Mucosa of descending colon (tissue), 3 donors: ENCODE measurements around the gene THADA. TPM values are rescaled to one million over a fixed set of nuclear protein-coding genes. Genes with fewer than 3 reads are reported as not detected.

Experiments used
- ATAC-seq: fragments of 200-7000 bp; cut with Tn5 transposase; one replicate; pipeline ENCODE4 v1.9.1; 2020; ENCODE audit warnings: mild to moderate bottlenecking, moderate library complexity
- DNase-seq, 3 donors: peaks; one replicate each; pipeline ENCODE4 v3.0.0-alpha.2; 2020
- H3K36me3 ChIP-seq: fragments of 200-600 bp; one replicate; pipeline ENCODE4 v1.8.0; 2021; ENCODE audit warnings: low read depth, mild to moderate bottlenecking
- H3K4me1 ChIP-seq: fragments of 200-600 bp; one replicate; pipeline ENCODE4 v1.8.0; 2021; ENCODE audit warnings: low read depth, mild to moderate bottlenecking
- H3K4me3 ChIP-seq: fragments of 200-600 bp; one replicate; pipeline ENCODE4 v1.8.0; 2021; ENCODE audit warnings: mild to moderate bottlenecking
- H3K9me3 ChIP-seq: fragments of 200-600 bp; one replicate; pipeline ENCODE4 v1.8.0; 2021; ENCODE audit warnings: mild to moderate bottlenecking
- CTCF ChIP-seq: fragments of 200-600 bp; IDR thresholded peaks from one replicate; pipeline ENCODE4 v1.8.0; 2022; ENCODE audit warnings: antibody characterized with exemption, mild to moderate bottlenecking
- intact Hi-C, 2 donors: fragments of 100-400 bp; cut with DNase I in 1 of 2; cut with micrococcal nuclease in 1 of 2; formaldehyde crosslinking; loops; one replicate each; pipeline versions ENCODE4 v1.11.0 to v1.11.1; 2022; cut with DNase I, micrococcal nuclease
- total RNA-seq, 3 donors: library from RNA; stranded (reverse); fragmentation: NEBNext Ultra II Directional in 2 of 3; extraction: Animal tissue kit (Norgen Biotek cat#: 25700) in 2 of 3; gene quantifications; one replicate each; pipeline versions ENCODE4 v1.2.1 to v1.2.4, GENCODE V29; 2021 to 2023
- donor health status: DM: no; HTN: no; CAD: no; lungs with moderate emphysema.
- donor health status: DM: no; HTN: no; CAD: no.
- donor health status: DM: no; HTN: yes; CAD: no.

The THADA gene
- total RNA-seq, 3 donors from 2014 or later, result 20.1 to 26.7 (median 25.3) TPM

DNA sequence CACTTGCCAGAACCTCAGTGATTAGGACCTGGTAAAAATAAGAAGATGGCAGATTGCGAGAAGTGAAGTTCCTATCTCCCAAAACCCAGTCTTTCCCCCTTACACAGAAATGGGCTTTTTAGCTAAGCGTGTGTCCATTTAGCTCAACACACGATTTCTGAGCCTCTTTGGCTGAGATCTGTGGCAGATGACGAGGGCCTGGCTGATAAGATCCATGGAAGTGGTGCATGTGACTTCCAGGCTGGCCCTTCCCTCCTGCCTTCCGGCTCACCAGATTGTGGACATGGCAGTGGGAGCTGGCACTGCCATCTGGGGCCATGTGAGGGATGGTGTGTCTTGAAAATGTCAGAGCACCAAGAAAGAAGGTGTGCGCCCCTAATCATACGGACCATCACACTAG lies 328.5 kb downstream of the THADA start:
- no peaks in the 10 kb centered on the region for H3K36me3 ChIP-seq
- peaks cover 9% of the 10 kb centered on the region for H3K4me1 ChIP-seq
- no peaks in the 10 kb centered on the region for H3K9me3 ChIP-seq
- no peak overlapping the region for H3K4me3 ChIP-seq
- intact Hi-C loops, result no loop called here
- no peak for ATAC-seq
- TF ChIP-seq CTCF, result no peak
- DNase-seq, result no peak

- no peaks in the 10 kb centered on the region for H3K36me3 ChIP-seq
- ATAC-seq (no peak), DNase-seq (peak; percentile 38 to 58 (median 38))
- TF ChIP-seq CTCF, result no peak
- intact Hi-C loops, result no loop called here
- H3K4me1 ChIP-seq, result peaks cover 9% of the 10 kb centered on the region
- H3K9me3 ChIP-seq, result no peaks in the 10 kb centered on the region
- no peak overlapping the region for H3K4me3 ChIP-seq
Measured at GRCh38 chr2:43266711-43267111, 329.1 kb downstream of the THADA start.

- intact Hi-C loops, result no loop called here
Measured at GRCh38 chr2:43265421-43265820, 330.4 kb downstream of the THADA start.

GRCh38 chr2:43265001-43265400 lies 330.8 kb downstream of the THADA start:
- no peaks in the 10 kb centered on the region for H3K9me3 ChIP-seq
- DNase-seq, result peak in 1 of 3 donors; percentile 61
- ATAC-seq, result no peak
- no peak overlapping the region for H3K4me3 ChIP-seq
- peaks cover 5% of the 10 kb centered on the region for H3K4me1 ChIP-seq
- no peak for TF ChIP-seq CTCF
- intact Hi-C loops, result no loop called here
- no peaks in the 10 kb centered on the region for H3K36me3 ChIP-seq

More at GRCh38 chr2:43265421-43265820, 330.4 kb downstream of the THADA start:
- H3K9me3 ChIP-seq, result no peaks in the 10 kb centered on the region
- ATAC-seq (no peak), DNase-seq (no peak)
- peaks cover 7% of the 10 kb centered on the region for H3K4me1 ChIP-seq
- H3K4me3 ChIP-seq, result no peak overlapping the region
- no peak for TF ChIP-seq CTCF
- H3K36me3 ChIP-seq, result no peaks in the 10 kb centered on the region

DNA sequence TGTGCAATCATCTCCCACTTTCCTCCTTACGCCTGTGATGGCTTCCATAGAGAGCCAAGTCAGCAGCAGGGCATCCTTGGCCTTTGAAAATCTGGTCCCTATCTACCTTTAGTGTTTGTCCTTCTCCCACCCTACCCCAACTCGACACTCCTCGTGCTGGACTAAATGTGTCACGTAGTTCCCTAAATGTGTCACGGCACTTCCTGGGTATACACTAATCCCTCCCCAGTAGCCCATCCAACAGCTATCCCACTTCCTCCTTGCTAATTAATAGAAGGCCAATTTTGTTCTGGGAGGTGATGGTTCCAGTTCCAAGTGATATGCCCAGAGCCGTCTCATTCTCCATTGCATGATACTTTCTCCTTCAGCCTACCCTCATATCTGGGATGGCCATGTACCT lies 332.9 kb downstream of the THADA start:
- intact Hi-C loops, result no loop called here
- ATAC-seq, result no peak

More for the DNA sequence above, 332.9 kb downstream of the THADA start:
- Histone ChIP-seq H3K4me1 (no peaks in the 10 kb centered on the region), H3K4me3 (no peak overlapping the region), H3K9me3 (no peaks in the 10 kb centered on the region), H3K36me3 (no peaks in the 10 kb centered on the region)
- DNase-seq, result no peak
- no peak for TF ChIP-seq CTCF
